Astrocyte (in vitro differentiated cells and primary cell): ENCODE results near the gene GPC3. TPM values are rescaled to one million over a fixed set of nuclear protein-coding genes. Genes with fewer than 3 reads are reported as not detected.

Source experiments
- DNase-seq: peaks from one replicate; pipeline ENCODE4 v3.0.0-alpha.2; 2010; ENCODE audit warnings: low read depth
- FAIRE-seq: peaks from 2 replicates; lab custom pipeline; 2011; peaks lifted over from hg19 to GRCh38; lab: Jason Lieb, UNC
- H2AFZ ChIP-seq: 2 replicates; pipeline ENCODE4 v1.6.0; 2012; ENCODE audit warnings: low read depth, low read length, inconsistent platforms
- H3K27ac ChIP-seq: 2 replicates; pipeline ENCODE4 v1.5.1; 2011; ENCODE audit warnings: low read depth, low read length, inconsistent platforms
- H3K27me3 ChIP-seq: 2 replicates; pipeline ENCODE4 v1.6.0; 2011; ENCODE audit warnings: low read length, inconsistent platforms; ENCODE audit not compliant: insufficient read depth
- H3K36me3 ChIP-seq: 2 replicates; pipeline ENCODE4 v1.5.1; 2011; ENCODE audit warnings: low read length, inconsistent platforms; ENCODE audit not compliant: insufficient read depth
- H3K4me1 ChIP-seq: 2 replicates; pipeline ENCODE4 v1.5.1; 2011; ENCODE audit warnings: low read length, inconsistent platforms; ENCODE audit not compliant: insufficient read depth
- H3K4me2 ChIP-seq: 2 replicates; pipeline ENCODE4 v1.6.0; 2012; ENCODE audit warnings: low read length, inconsistent platforms
- H3K4me3 ChIP-seq: 2 replicates; pipeline ENCODE4 v1.5.1; 2011; ENCODE audit warnings: low read depth, mild to moderate bottlenecking, low read length, inconsistent platforms; ENCODE audit not compliant: insufficient read depth
- H3K79me2 ChIP-seq: 2 replicates; pipeline ENCODE4 v1.6.0; 2012; ENCODE audit warnings: mild to moderate bottlenecking, low read length, inconsistent platforms; ENCODE audit not compliant: insufficient read depth
- H3K9ac ChIP-seq: 2 replicates; pipeline ENCODE4 v1.6.0; 2012; ENCODE audit warnings: mild to moderate bottlenecking, low read length, inconsistent platforms
- H3K9me3 ChIP-seq: 2 replicates; pipeline ENCODE4 v1.5.1; 2012; ENCODE audit warnings: low read depth, mild to moderate bottlenecking, low read length, inconsistent platforms; ENCODE audit not compliant: insufficient read depth
- H4K20me1 ChIP-seq: 2 replicates; pipeline ENCODE4 v1.6.0; 2012; ENCODE audit warnings: low read length, inconsistent platforms; ENCODE audit not compliant: insufficient read depth
- H3K27ac Mint-ChIP-seq: one replicate; pipeline ENCODE4 v1.8.0; 2021; ENCODE audit warnings: mild to moderate bottlenecking, mixed read lengths; ENCODE audit not compliant: unreplicated experiment
- H3K27me3 Mint-ChIP-seq: one replicate; pipeline ENCODE4 v1.8.0; 2021; ENCODE audit warnings: low read depth, mixed read lengths; ENCODE audit not compliant: unreplicated experiment
- H3K36me3 Mint-ChIP-seq: one replicate; pipeline ENCODE4 v1.8.0; 2021; ENCODE audit warnings: low read depth, mixed read lengths; ENCODE audit not compliant: unreplicated experiment
- H3K4me1 Mint-ChIP-seq: one replicate; pipeline ENCODE4 v1.8.0; 2021; ENCODE audit warnings: low read depth, mixed read lengths; ENCODE audit not compliant: unreplicated experiment
- H3K4me3 Mint-ChIP-seq: one replicate; pipeline ENCODE4 v1.8.0; 2021; ENCODE audit warnings: mild to moderate bottlenecking, moderate library complexity, mixed read lengths; ENCODE audit not compliant: unreplicated experiment
- H3K9me3 Mint-ChIP-seq: one replicate; pipeline ENCODE4 v1.8.0; 2021; ENCODE audit warnings: mild to moderate bottlenecking, mixed read lengths; ENCODE audit not compliant: unreplicated experiment
- CTCF ChIP-seq: IDR thresholded peaks from 2 replicates; pipeline ENCODE4 v1.5.1; 2011; ENCODE audit warnings: low read depth, mild to moderate bottlenecking, inconsistent platforms, low read length, moderate library complexity; ENCODE audit not compliant: insufficient read depth
- EZH2 ChIP-seq: IDR thresholded peaks from 2 replicates; pipeline ENCODE4 v1.6.1; 2012; ENCODE audit warnings: mild to moderate bottlenecking, low read length, inconsistent platforms; ENCODE audit not compliant: insufficient read depth
- total RNA-seq: library from RNA; stranded (reverse); gene quantifications from 2 replicates; pipeline ENCODE4 v1.2.1, GENCODE V29; 2021

The GPC3 gene
- total RNA-seq, 1 donor from 2014 or later, result 8.2 TPM

- no peaks in the 10 kb centered on the region for H3K36me3 ChIP-seq
- DNase-seq (no peak), FAIRE-seq (no peak)
- H3K4me1 Mint-ChIP-seq, result no peaks in the 10 kb centered on the region
- no peak overlapping the region for H3K27ac ChIP-seq
- peaks cover 2% of the 10 kb centered on the region for H3K27me3 Mint-ChIP-seq
- no peak for TF ChIP-seq EZH2
- TF ChIP-seq CTCF, result no peak
- no peaks in the 10 kb centered on the region for H3K79me2 ChIP-seq
- H2AFZ ChIP-seq, result no peak overlapping the region
- no peaks in the 10 kb centered on the region for H3K9me3 Mint-ChIP-seq
- no peak overlapping the region for H3K4me2 ChIP-seq
- no peak overlapping the region for H3K27ac Mint-ChIP-seq
- no peak overlapping the region for H3K9ac ChIP-seq
- no peak overlapping the region for H3K4me3 ChIP-seq
- no peaks in the 10 kb centered on the region for H4K20me1 ChIP-seq
- no peak overlapping the region for H3K4me3 Mint-ChIP-seq
- no peaks in the 10 kb centered on the region for H3K36me3 Mint-ChIP-seq
- no peaks in the 10 kb centered on the region for H3K27me3 ChIP-seq
- H3K9me3 ChIP-seq, result no peaks in the 10 kb centered on the region
- H3K4me1 ChIP-seq, result peaks cover 2% of the 10 kb centered on the region
Measured at GRCh38 chrX:133490955-133491354, 494.4 kb downstream of the GPC3 start.
